ENCODE data around the gene PGPEP1.
"Not testable (repeated sequence)": the region's sequence is repeated elsewhere in the genome, so short reads cannot be mapped to it uniquely, and the experiment has no call there.

The PGPEP1 gene

GRCh38 chr19:18390065-18390907, 49.9 kb downstream of the PGPEP1 start:
- DNase-seq (ENCODE audit: low read depth, low spot score): no peak

- DNase-seq (ENCODE audit: low read depth, low spot score): no peak
Measured at GRCh38 chr19:18391509-18392075, 51.2 kb downstream of the PGPEP1 start.

- DNase-seq (ENCODE audit: low read depth, low spot score): no peak
Measured at GRCh38 chr19:18392417-18392816, 52.0 kb downstream of the PGPEP1 start.

GRCh38 chr19:18392926-18393325, 52.5 kb downstream of the PGPEP1 start:
- DNase-seq (ENCODE audit: low read depth, low spot score): no peak

- no peak for DNase-seq (ENCODE audit: low read depth, low spot score)
Measured at GRCh38 chr19:18393836-18394235, 53.4 kb downstream of the PGPEP1 start.

- DNase-seq (ENCODE audit: low read depth, low spot score): no peak
Measured at GRCh38 chr19:18396471-18397241, 56.3 kb downstream of the PGPEP1 start.

GRCh38 chr19:18397242-18398202, 57.1 kb downstream of the PGPEP1 start, which contains the start of gene LRRC25:
LRRC25 (minus strand) TSS chr19:18397622; CDS start chr19:18396963, 659 bp downstream.
- no peak for DNase-seq (ENCODE audit: low read depth, low spot score)

- no peak for DNase-seq (ENCODE audit: low read depth, low spot score)
Measured at GRCh38 chr19:18399008-18399407, 58.6 kb downstream of the PGPEP1 start.

- DNase-seq (ENCODE audit: low read depth, low spot score): no peak
Measured at GRCh38 chr19:18401580-18402112, 61.2 kb downstream of the PGPEP1 start.

GRCh38 chr19:18402455-18403248, 62.3 kb downstream of the PGPEP1 start:
- DNase-seq (ENCODE audit: low read depth, low spot score): not testable (repeated sequence)

- DNase-seq (ENCODE audit: low read depth, low spot score): not testable (repeated sequence)
Measured at GRCh38 chr19:18405754-18406153, 65.4 kb downstream of the PGPEP1 start.

- DNase-seq (ENCODE audit: low read depth, low spot score): no peak
Measured at GRCh38 chr19:18406749-18407148, 66.4 kb downstream of the PGPEP1 start.

GRCh38 chr19:18408053-18408476, 67.7 kb downstream of the PGPEP1 start:
- DNase-seq (ENCODE audit: low read depth, low spot score): no peak

- DNase-seq (ENCODE audit: low read depth, low spot score): no peak
Measured at GRCh38 chr19:18412610-18413239, 72.3 kb downstream of the PGPEP1 start.

GRCh38 chr19:18414504-18415177, 74.2 kb downstream of the PGPEP1 start:
- no peak for DNase-seq (ENCODE audit: low read depth, low spot score)

- DNase-seq (ENCODE audit: low read depth, low spot score): no peak
Measured at GRCh38 chr19:18415178-18415867, 74.9 kb downstream of the PGPEP1 start.

GRCh38 chr19:18416778-18417249, 76.4 kb downstream of the PGPEP1 start:
- no peak for DNase-seq (ENCODE audit: low read depth, low spot score)
